GM20000 (cell line): ENCODE measurements around the gene MED29.

ENCODE experiments used
- DNase-seq: peaks from one replicate; pipeline ENCODE4 v3.0.0; 2012; ENCODE audit warnings: low spot score
- CTCF ChIP-seq: IDR thresholded peaks from 2 replicates; pipeline ENCODE4 v1.5.1; 2012; ENCODE audit warnings: mild to moderate bottlenecking, control low read depth; ENCODE audit errors: extremely low read depth, missing control alignments

MED29 gene

GRCh38 chr19:39381910-39382611, 9.1 kb upstream of the MED29 start:
- no peak for TF ChIP-seq CTCF
- DNase-seq: no peak

GRCh38 chr19:39382991-39383828, 8.0 kb upstream of the MED29 start:
- no peak for TF ChIP-seq CTCF
- DNase-seq: no peak

- no peak for DNase-seq
- no peak for TF ChIP-seq CTCF
Measured at GRCh38 chr19:39384839-39385568, 6.2 kb upstream of the MED29 start.

GRCh38 chr19:39385629-39386411, 5.4 kb upstream of the MED29 start:
- no peak for TF ChIP-seq CTCF
- no peak for DNase-seq

GRCh38 chr19:39386557-39386956, 4.6 kb upstream of the MED29 start:
- no peak for TF ChIP-seq CTCF
- no peak for DNase-seq

GRCh38 chr19:39388657-39389056, 2.5 kb upstream of the MED29 start:
- DNase-seq: no peak
- no peak for TF ChIP-seq CTCF
